HepG2 (cell line): ENCODE data around the gene CREBBP. TPM values are rescaled to one million over a fixed set of nuclear protein-coding genes. Genes with fewer than 3 reads are reported as not detected.
A peak's percentile ranks its signal among the peaks of the same experiment; 100 is the strongest.

Source experiments
- ATAC-seq: fragments of 200-7000 bp; cut with Tn5 transposase; 3 replicates; pipeline ENCODE4 v1.9.1; 2020; ENCODE audit warnings: mild to moderate bottlenecking, moderate library complexity
- BruUV-seq: library from RNA; stranded (reverse); fragments of 400-500 nt; replicated peaks from 2 replicates; lab custom pipeline; 2021; lab: Mats Ljungman, UMichigan
- CTCF ChIA-PET: fragments of 300-600 bp; formaldehyde crosslinking; extraction: SDS; loops from one replicate; lab custom pipeline; 2021; ENCODE audit warnings: low total read pairs, inconsistent platforms, low intra/inter-chr PET ratio; lab: Yijun Ruan, JAX
- POLR2A ChIA-PET: fragments of 350-600 bp; sonication (Branson Sonifier 250); formaldehyde crosslinking; loops from one replicate; lab custom pipeline; 2020; ENCODE audit warnings: antibody characterized with exemption, inconsistent platforms; lab: Yijun Ruan, JAX
- DNase-seq: peaks from one replicate; pipeline ENCODE4 v3.0.0-alpha.2; 2015; ENCODE audit warnings: low spot score
- FAIRE-seq: peaks from 3 replicates; lab custom pipeline; 2011; peaks lifted over from hg19 to GRCh38; lab: Jason Lieb, UNC
- H2AFZ ChIP-seq: one replicate; pipeline ENCODE4 v1.6.1; 2011; ENCODE audit warnings: low read length, inconsistent platforms
- H3K27ac ChIP-seq: fragments of 300-600 bp; 3 replicates; pipeline ENCODE4 v1.8.0; 2011; ENCODE audit warnings: mixed run types, mild to moderate bottlenecking, mixed read lengths, low read length, inconsistent platforms; ENCODE audit not compliant: insufficient read depth; ENCODE audit errors: extremely low read length
- H3K27me3 ChIP-seq, 2 experiments: fragments of 200-600 bp in 1 of 2; 2 replicates in 1 of 2; 3 replicates in 1 of 2; pipeline versions ENCODE4 v1.6.0 to v1.8.0; 2011; ENCODE audit warnings: low read length in 2 of 2, mild to moderate bottlenecking in 2 of 2, moderate library complexity in 2 of 2, inconsistent platforms in 1 of 2; ENCODE audit not compliant: insufficient read depth in 2 of 2, control insufficient read depth in 1 of 2
- H3K36me3 ChIP-seq, 2 experiments: fragments of 200-600 bp in 1 of 2; replicated peaks in 1 of 2; 2 replicates in 1 of 2; 3 replicates in 1 of 2; pipeline versions ENCODE4 v1.5.1 to v1.8.0; 2011; ENCODE audit warnings: low read length in 2 of 2, inconsistent platforms in 1 of 2; ENCODE audit not compliant: insufficient read depth in 2 of 2, control insufficient read depth in 1 of 2
- H3K4me1 ChIP-seq: 2 replicates; pipeline ENCODE4 v1.5.1; 2012; ENCODE audit warnings: low read length, inconsistent platforms; ENCODE audit not compliant: insufficient read depth
- H3K4me2 ChIP-seq: 2 replicates; pipeline ENCODE4 v1.6.0; 2011; ENCODE audit warnings: low read depth, low read length, inconsistent platforms
- H3K4me3 ChIP-seq, 3 experiments: fragments of 200-600 bp in 1 of 3; sonication (generic), shearing (Covaris generic) in 1 of 3; replicated peaks in 1 of 3; 2 replicates each; pipeline ENCODE4 v1.5.1; 2011 to 2016; ENCODE audit warnings: low read length in 3 of 3, inconsistent platforms in 2 of 3, low read depth in 2 of 3, mild to moderate bottlenecking in 2 of 3, control low read depth in 1 of 3, mixed read lengths in 1 of 3; ENCODE audit not compliant: insufficient read depth in 1 of 3
- H3K79me2 ChIP-seq: one replicate; pipeline ENCODE4 v1.6.1; 2011; ENCODE audit warnings: low read length, inconsistent platforms; ENCODE audit not compliant: insufficient read depth
- H3K9ac ChIP-seq: 2 replicates; pipeline ENCODE4 v1.6.0; 2011; ENCODE audit warnings: mild to moderate bottlenecking, low read depth, low read length, inconsistent platforms; ENCODE audit not compliant: insufficient read depth
- H3K9me3 ChIP-seq: 2 replicates; pipeline ENCODE4 v1.5.1; 2012; ENCODE audit warnings: mild to moderate bottlenecking, low read length
- H4K20me1 ChIP-seq: 2 replicates; pipeline ENCODE4 v1.6.0; 2011; ENCODE audit warnings: inconsistent platforms, mild to moderate bottlenecking, low read length, moderate library complexity; ENCODE audit not compliant: insufficient read depth
- GMEB1 ChIP-seq: sonication (generic); formaldehyde crosslinking; IDR thresholded peaks from 2 replicates; pipeline ENCODE4 v1.5.1; 2020; ENCODE audit warnings: missing genetic modification reagents, mild to moderate bottlenecking, borderline replicate concordance
- HNRNPL ChIP-seq: fragments of 200-400 bp; formaldehyde crosslinking; IDR thresholded peaks from 2 replicates; pipeline ENCODE4 v1.6.1; 2017; ENCODE audit warnings: mild to moderate bottlenecking, low read depth, low read length
- MED13 ChIP-seq: sonication (generic); formaldehyde crosslinking; IDR thresholded peaks from 2 replicates; pipeline ENCODE4 v1.5.0; 2020; ENCODE audit warnings: missing genetic modification reagents
- NFIC ChIP-seq: IDR thresholded peaks from 2 replicates; pipeline ENCODE4 v1.6.1; 2012; ENCODE audit warnings: mild to moderate bottlenecking, low read length, inconsistent platforms
- PRDM10 ChIP-seq: sonication (generic); formaldehyde crosslinking; IDR thresholded peaks from 2 replicates; pipeline ENCODE4 v1.4.0; 2020; ENCODE audit warnings: low read depth, missing genetic modification reagents
- RARG ChIP-seq: sonication (generic); formaldehyde crosslinking; IDR thresholded peaks from 2 replicates; pipeline ENCODE4 v1.4.0; 2020; ENCODE audit warnings: low read depth, mild to moderate bottlenecking, missing genetic modification reagents
- SMAD9 ChIP-seq: sonication (generic); formaldehyde crosslinking; IDR thresholded peaks from 2 replicates; pipeline ENCODE4 v1.5.1; 2020; ENCODE audit warnings: mild to moderate bottlenecking, missing genetic modification reagents
- SNAPC5 ChIP-seq: sonication (generic); formaldehyde crosslinking; IDR thresholded peaks from 2 replicates; pipeline ENCODE4 v1.8.1; 2023; ENCODE audit warnings: mild to moderate bottlenecking, missing genetic modification reagents, borderline replicate concordance
- ZMYM3 ChIP-seq: sonication (generic); formaldehyde crosslinking; IDR thresholded peaks from 2 replicates; pipeline ENCODE4 v1.5.1; 2020; ENCODE audit warnings: mild to moderate bottlenecking, missing genetic modification reagents
- WGBS: methylation state at CpG from one replicate; pipeline ENCODE4 v1.1.6; 2017; ENCODE audit warnings: low lambda C conversion rate; 5-methylcytosine and 5-hydroxymethylcytosine counted together
- in situ Hi-C: cut with HindIII; loops from 2 replicates; pipeline ENCODE4 v1.10.0; 2017; ENCODE audit warnings: low pct_unique_long_range_greater_than_20kb; ENCODE audit not compliant: extremely low pct_ligation_motif_present
- intact Hi-C: fragments of 100-400 bp; cut with micrococcal nuclease; formaldehyde crosslinking; loops from one replicate; pipeline ENCODE4 v1.10.0; 2022; ENCODE audit not compliant: unreplicated experiment
- polyA plus RNA-seq, 8 experiments: library from polyadenylated mRNA; depleted of rRNA in 3 of 8; stranded (reverse) in 7 of 8; unstranded in 1 of 8; fragments of >200 nt; fragmentation: Illumina TruSeq in 4 of 8; extraction: Trizol in 4 of 8; gene quantifications; 2 replicates each; pipeline versions ENCODE4 v1.2.1 to v1.2.3, GENCODE V29; 2011 to 2016; ENCODE audit warnings: low read depth in 4 of 8, missing spikeins in 1 of 8, mixed read lengths in 1 of 8; ENCODE audit not compliant: insufficient read depth in 1 of 8
- total RNA-seq, 5 experiments: library from RNA; depleted of rRNA; stranded (reverse); fragments of >200 nt; fragmentation: Illumina TruSeq; extraction: Trizol; gene quantifications; 2 replicates each; pipeline ENCODE4 v1.2.3, GENCODE V29; 2016; ENCODE audit warnings: low read depth in 1 of 5

CREBBP gene
- total and polyA plus RNA-seq, 2 of the 13 experiments (the other 11 are each of a cell fraction or from before 2014, with no cell fraction given): 5.3 to 10.4 TPM

- no peak for TF ChIP-seq PRDM10
- TF ChIP-seq ZMYM3 (CRISPR knock-in tag): no peak
Observed at GRCh38 chr16:3864562-3864961, 16.0 kb downstream of the CREBBP start (continued).

GRCh38 chr16:3863587-3863986, 16.9 kb downstream of the CREBBP start:
- H3K4me1 ChIP-seq: peaks cover 30% of the 10 kb centered on the region
- H3K9me3 ChIP-seq: no peaks in the 10 kb centered on the region
- H3K4me3 ChIP-seq: no peak overlapping the region
- H3K27ac ChIP-seq: no peak overlapping the region
- peaks cover 98% of the 10 kb centered on the region for H3K79me2 ChIP-seq
- no TSS peak for BruUV-seq
- H3K27me3 ChIP-seq: no peaks in the 10 kb centered on the region
- intact Hi-C loops: no loop called here
- H4K20me1 ChIP-seq: peaks cover 70% of the 10 kb centered on the region
- FAIRE-seq (no peak), ATAC-seq (peak; percentile 59), DNase-seq (no peak)
- no peak overlapping the region for H2AFZ ChIP-seq
- ChIA-PET CTCF (interaction anchor here (0.6 kb wide), 1 partner anchor 407 kb away, joined by 3 read pairs; no protein-coding TSS in a partner anchor), POLR2A (no interaction called here)
- TF ChIP-seq HNRNPL (no peak), MED13 (CRISPR knock-in tag) (no peak), SNAPC5 (CRISPR knock-in tag) (no peak), RARG (no peak), GMEB1 (CRISPR knock-in tag) (no peak), SMAD9 (no peak), NFIC (no peak)
- in situ Hi-C loops: no loop called here
- 98% methylated on average over 4 of the region's 5 CpGs for WGBS
- H3K4me2 ChIP-seq: no peak overlapping the region
- no peak overlapping the region for H3K9ac ChIP-seq
- H3K36me3 ChIP-seq: no peaks in the 10 kb centered on the region; a peak in 2 of 5 replicates
